ENCODE data around the gene LMOD2.

DNA sequence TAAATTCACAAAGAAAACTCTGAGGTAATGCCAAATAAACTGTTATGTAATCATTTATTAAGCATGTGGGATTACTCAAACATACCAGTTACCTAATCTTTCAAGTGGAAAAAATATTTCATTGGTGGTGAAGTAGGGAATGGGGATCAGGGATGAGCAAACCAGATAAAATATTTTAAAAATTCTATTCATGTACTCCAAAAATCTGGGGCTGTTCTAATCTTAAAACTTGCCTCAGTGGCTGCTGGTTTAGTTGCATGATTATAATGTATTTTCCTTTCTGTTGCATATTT is 19.5 kb downstream of the LMOD2 start:
- TF ChIP-seq, protein P1, sequence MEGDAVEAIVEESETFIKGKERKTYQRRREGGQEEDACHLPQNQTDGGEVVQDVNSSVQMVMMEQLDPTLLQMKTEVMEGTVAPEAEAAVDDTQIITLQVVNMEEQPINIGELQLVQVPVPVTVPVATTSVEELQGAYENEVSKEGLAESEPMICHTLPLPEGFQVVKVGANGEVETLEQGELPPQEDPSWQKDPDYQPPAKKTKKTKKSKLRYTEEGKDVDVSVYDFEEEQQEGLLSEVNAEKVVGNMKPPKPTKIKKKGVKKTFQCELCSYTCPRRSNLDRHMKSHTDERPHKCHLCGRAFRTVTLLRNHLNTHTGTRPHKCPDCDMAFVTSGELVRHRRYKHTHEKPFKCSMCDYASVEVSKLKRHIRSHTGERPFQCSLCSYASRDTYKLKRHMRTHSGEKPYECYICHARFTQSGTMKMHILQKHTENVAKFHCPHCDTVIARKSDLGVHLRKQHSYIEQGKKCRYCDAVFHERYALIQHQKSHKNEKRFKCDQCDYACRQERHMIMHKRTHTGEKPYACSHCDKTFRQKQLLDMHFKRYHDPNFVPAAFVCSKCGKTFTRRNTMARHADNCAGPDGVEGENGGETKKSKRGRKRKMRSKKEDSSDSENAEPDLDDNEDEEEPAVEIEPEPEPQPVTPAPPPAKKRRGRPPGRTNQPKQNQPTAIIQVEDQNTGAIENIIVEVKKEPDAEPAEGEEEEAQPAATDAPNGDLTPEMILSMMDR (IDR thresholded peaks at IDR 0.05; ENCODE audit: low read length), result no peak
- TF ChIP-seq EZH2phosphoT487 (IDR thresholded peaks at IDR 0.05; ENCODE audit: low read length), result no peak
- TF ChIP-seq EZH2 (optimal IDR thresholded peaks at IDR 0.05; ENCODE audit: low read depth, low read length), result no peak
